Lower leg skin (tissue), 4 donors: Measurements from ENCODE around the gene TNFRSF1A. TPM values are rescaled to one million over a fixed set of nuclear protein-coding genes. Genes with fewer than 3 reads are reported as not detected.

Experiments
- DNase-seq, 2 donors: peaks; one replicate each; pipeline ENCODE4 v3.0.0-alpha.2; 2019; ENCODE audit warnings: low spot score in 2 of 2
- H3K4me3 ChIP-seq: fragments of 200-600 bp; sonication (generic); 2 replicates; pipeline ENCODE4 v1.5.1; 2017; ENCODE audit warnings: mild to moderate bottlenecking, low read depth; ENCODE audit not compliant: poor library complexity, severe bottlenecking
- CTCF ChIP-seq, 3 donors: fragments of 450-650 bp; IDR thresholded peaks; one replicate each; pipeline ENCODE4 v1.5.1; 2016; ENCODE audit warnings: antibody characterized with exemption in 3 of 3, mild to moderate bottlenecking in 3 of 3, moderate library complexity in 2 of 3
- POLR2A ChIP-seq, 2 donors: fragments of 450-650 bp; IDR thresholded peaks; one replicate each; pipeline ENCODE4 v1.6.1; 2016 to 2017; ENCODE audit warnings: antibody characterized with exemption in 2 of 2, mild to moderate bottlenecking in 1 of 2, moderate library complexity in 1 of 2
- WGBS, 2 donors: methylation state at CpG; one replicate each; pipeline ENCODE4 v1.1.5; 2018; 5-methylcytosine and 5-hydroxymethylcytosine counted together
- intact Hi-C: fragments of 100-400 bp; cut with DNase I; formaldehyde crosslinking; loops from one replicate; pipeline ENCODE4 v1.15.0; 2023; ENCODE audit warnings: low total_unique reads
- total RNA-seq, 4 donors: library from RNA; depleted of rRNA; stranded (reverse); fragments of >200 nt; gene quantifications; one replicate each; pipeline ENCODE4 v1.1.0, GENCODE V29; 2016

The TNFRSF1A gene
- total RNA-seq, 4 donors from 2014 or later, result 104 to 252 (median 186) TPM

DNA sequence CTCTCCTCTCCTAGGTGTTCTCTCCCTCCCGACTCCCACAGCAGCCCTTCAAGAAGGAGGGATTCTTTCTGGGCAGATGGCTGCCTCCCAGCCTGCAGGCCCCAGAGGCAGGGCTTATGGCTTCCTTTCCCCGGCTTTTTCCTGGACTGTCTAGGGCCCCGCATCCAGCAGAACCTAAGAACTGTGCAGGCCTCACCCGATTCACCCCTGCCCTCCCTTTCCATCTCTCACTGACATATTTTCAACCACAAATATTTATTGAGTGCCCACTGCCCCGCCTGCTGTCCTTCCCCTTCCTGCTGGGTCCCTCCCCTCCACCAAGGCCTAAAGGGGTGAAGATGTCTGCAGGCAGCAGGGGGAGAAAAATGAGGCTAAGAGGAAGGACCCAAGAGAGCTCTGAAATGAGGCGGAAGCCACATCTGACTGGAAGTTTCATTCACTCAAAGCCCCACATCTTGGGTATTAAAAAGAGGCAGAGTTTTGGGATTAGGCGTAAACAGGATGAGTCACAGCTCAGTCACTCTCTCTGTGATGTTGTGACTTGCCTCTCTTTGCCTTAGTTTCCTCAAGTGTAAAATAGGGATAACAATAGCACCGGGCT lies 30.6 kb upstream of the TNFRSF1A start:
- intact Hi-C loops, result no loop called here
- WGBS, 2 donors, result 11 to 12% methylated on average over 8 of the region's 8 CpGs
- no peak for TF ChIP-seq POLR2A (IDR thresholded peaks at IDR 0.05)
- no peak for TF ChIP-seq CTCF (IDR thresholded peaks at IDR 0.05)
- H3K4me3 ChIP-seq, result no peak overlapping the region
- DNase-seq, result peak; percentile 58 to 91

GRCh38 chr12:6370994-6371754 lies 29.3 kb upstream of the TNFRSF1A start:
- TF ChIP-seq CTCF (IDR thresholded peaks at IDR 0.05), result no peak
- TF ChIP-seq POLR2A (IDR thresholded peaks at IDR 0.05), result no peak
- 50 to 53% methylated on average over 14 to 15 of the region's 15 CpGs for WGBS, 2 donors
- intact Hi-C loops, result no loop called here
- no peak overlapping the region for H3K4me3 ChIP-seq
- no peak for DNase-seq

GRCh38 chr12:6370576-6370935 lies 28.7 kb upstream of the TNFRSF1A start:
- DNase-seq, result no peak
- intact Hi-C loops, result no loop called here
- no peak overlapping the region for H3K4me3 ChIP-seq
- WGBS, 2 donors, result 95 to 98% methylated on average over 4 of the region's 4 CpGs
- TF ChIP-seq POLR2A (IDR thresholded peaks at IDR 0.05), result no peak
- TF ChIP-seq CTCF (IDR thresholded peaks at IDR 0.05), result no peak

GRCh38 chr12:6369916-6370575 lies 28.2 kb upstream of the TNFRSF1A start:
- DNase-seq, result no peak
- TF ChIP-seq POLR2A (IDR thresholded peaks at IDR 0.05) (no peak), CTCF (IDR thresholded peaks at IDR 0.05) (no peak)
- 87 to 88% methylated on average over 9 of the region's 9 CpGs for WGBS, 2 donors
- no peak overlapping the region for H3K4me3 ChIP-seq
- intact Hi-C loops, result no loop called here

- intact Hi-C loops, result no loop called here
- DNase-seq, result no peak
- 88 to 90% methylated on average over 9 of the region's 9 CpGs for WGBS, 2 donors
- no peak for TF ChIP-seq CTCF (IDR thresholded peaks at IDR 0.05)
- no peak for TF ChIP-seq POLR2A (IDR thresholded peaks at IDR 0.05)
- no peak overlapping the region for H3K4me3 ChIP-seq
Observed at GRCh38 chr12:6368906-6369525, 27.1 kb upstream of the TNFRSF1A start.
